Measurements from ENCODE around the gene RABIF.
"Not testable (repeated sequence)": the region's sequence is repeated elsewhere in the genome, so short reads cannot be mapped to it uniquely, and the experiment has no call there.

The RABIF gene

DNA sequence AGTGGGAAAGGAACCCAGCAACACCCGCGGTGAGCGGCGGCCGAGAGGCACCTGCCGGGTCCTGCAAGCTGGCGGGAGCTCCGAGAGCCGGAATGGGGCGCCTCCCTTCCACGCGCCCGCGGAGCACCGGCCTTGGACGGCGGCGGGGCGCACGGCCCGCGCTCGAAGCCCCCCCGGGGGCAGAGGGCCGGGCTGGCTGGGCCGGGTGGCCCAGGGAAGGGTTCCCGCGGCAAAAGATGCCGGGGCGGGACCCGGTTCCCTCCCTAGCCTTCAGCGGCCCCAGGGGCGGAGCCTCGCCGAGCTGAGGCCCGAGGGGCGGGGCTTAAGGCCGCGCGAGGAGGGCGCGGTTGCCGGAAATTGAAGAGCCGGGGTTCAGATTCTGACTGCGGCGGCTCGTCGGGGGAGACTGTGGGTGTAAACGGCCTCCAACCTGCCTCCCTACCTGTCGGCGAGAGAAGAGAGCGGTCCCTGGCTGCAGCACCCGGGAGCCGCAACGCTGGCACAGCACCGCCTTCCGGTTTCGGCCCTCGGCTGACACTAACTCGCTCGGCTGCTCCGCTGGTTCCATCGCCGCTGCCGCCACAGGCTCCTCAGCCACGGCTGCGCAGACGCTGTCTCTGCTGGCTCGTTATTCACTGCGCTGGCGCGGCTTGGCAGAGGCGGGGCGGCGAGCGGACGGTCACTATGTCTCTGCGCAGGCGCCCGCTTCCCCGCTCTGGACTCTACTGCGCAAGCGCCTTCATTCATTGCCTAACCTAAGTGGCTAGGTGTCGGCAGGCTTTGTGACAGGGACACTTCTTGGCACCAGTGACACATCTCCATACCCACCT, at the start of gene RABIF:
RABIF (minus strand) TSS at position 619 of the 830 bp plus-strand sequence; CDS start at position 568, 51 bp downstream.
- DNase-seq, result peak; percentile 95

DNA sequence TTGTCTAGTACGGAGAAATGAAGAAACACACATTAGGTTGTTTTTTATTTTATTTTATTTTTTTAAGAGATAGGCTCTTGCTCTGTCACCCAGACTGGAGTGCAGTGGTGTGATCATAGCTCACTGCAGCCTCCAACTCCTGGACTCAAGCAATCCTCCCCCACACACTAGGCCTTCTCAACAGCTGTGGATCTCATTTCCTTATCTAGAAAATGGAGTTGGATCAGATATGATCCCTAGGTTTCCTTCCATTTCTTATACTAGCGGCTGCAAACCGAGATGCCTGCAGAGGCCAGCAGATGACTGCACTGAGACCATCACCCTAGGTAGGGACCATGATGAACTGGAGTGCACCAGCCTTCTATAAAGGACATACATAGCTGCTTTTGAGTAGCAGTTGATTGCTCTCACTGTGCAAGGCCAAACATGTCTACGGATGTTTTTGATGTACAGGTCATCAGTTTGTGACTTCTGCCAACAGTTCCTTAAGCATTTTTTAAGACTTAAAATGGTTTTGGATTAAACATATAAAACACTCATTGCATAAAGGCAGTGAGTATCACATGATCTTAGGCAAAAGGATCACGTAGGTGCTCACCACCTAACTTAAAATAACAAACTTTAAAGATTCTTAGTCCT, 49.5 kb upstream of the RABIF start:
- DNase-seq, result no peak

- DNase-seq, result not testable (repeated sequence)
Observed at GRCh38 chr1:202936409-202936808, 47.5 kb upstream of the RABIF start.

- DNase-seq, result no peak
Observed at GRCh38 chr1:202935844-202936243, 46.9 kb upstream of the RABIF start.

DNA sequence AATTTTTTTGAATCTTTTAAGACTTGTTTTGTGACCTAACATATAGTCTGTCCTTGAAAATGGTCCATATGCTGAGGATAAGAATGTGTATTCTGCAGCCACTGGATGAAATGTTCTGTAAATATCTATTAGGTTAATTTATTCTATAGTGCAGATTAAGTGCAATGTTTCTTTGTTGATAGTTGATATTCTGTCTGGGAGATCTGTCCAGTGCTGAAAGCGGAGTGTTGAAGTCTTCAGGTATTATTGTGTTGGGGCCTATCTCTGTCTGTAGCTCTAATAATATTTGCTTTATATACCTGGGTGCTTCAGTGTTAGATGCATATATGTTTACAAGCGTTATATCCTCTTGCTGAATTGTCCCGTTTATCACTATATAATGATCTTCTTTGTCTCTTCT, 45.8 kb upstream of the RABIF start:
- DNase-seq, result no peak

DNA sequence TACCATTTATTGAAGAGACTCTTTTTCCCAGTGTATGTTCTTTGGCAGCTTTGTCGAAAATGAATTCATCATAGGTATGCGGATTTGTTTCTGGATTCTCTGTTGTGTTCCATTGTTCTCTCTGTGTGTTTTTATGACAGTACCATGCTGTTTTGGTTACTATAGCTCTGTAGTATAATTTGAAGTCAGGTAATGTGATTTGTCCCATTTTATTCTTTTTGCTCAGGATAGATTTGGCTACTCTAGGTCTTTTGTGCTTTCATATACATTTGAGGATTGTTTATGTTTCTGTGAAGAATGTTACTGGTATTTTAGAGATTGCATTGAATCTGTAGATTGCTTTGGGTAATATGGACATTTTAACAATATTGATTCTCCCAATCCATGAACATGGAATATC, 43.5 kb upstream of the RABIF start:
- DNase-seq, result no peak

GRCh38 chr1:202926581-202927491, 37.9 kb upstream of the RABIF start, which contains the start of gene KLHL12:
Gene KLHL12 (minus strand): TSS chr1:202927234. CDS start chr1:202925162, 2,072 bp downstream.
- DNase-seq, result peak; percentile 92 to 93

DNA sequence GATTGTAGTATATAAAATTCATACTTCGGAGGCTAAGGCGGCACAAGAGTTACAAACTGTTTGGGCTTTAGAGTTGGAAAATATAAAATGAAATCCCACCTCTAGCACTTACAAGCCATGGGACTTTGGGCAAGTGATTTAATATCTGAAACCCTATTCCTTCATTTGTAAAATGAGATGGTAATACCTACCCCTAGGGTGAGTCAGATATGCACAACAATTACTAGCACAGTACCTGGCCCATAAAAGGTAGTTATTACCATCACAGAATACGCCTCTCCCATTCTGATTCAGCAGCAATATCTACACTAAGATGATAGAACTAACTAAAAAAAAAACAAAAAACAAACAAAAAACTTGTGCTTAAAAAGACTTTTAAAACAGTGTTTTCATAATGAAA, 34.6 kb upstream of the RABIF start:
- DNase-seq, result no peak

DNA sequence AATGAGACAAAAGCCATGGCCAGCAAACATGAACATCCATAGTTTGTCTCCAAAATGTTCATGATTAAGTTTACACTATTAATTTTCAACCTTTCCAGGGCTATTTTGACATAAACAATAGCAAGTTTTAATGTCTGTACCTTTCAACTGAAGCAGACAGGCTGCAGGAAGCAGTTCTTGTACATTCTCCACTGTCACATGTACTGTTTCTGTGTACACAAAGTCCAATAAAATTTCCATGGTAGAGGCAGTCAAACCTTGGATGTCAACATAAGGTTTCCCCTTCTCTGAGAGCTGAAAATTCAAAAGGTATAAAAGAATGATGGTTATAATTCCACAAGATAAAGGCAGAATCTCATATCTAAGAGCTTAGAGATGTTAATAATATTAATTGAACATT, 30.7 kb upstream of the RABIF start:
- no peak for DNase-seq

GRCh38 chr1:202915146-202915545, 26.2 kb upstream of the RABIF start:
- no peak for DNase-seq

- not testable (repeated sequence) for DNase-seq
Observed at GRCh38 chr1:202912476-202912875, 23.5 kb upstream of the RABIF start.

DNA sequence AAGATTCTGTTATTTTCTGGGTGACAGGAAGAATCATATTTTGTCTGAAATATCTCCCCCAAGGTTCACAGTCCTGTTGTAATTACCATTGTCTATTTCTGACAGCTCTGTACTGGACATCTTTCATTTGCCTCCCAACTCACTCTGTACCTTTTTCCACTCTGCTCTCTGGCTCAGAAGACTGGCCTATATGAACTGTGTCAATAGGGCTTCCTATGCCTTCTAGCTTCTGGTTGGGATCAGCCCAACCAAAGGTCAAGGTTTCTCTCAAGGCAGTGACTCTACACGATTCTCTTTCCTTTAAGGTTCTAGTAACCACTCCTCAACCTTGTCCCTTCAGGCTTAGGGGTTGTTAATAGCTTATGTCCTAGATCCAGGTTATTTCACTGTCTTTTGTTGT, 20.5 kb upstream of the RABIF start:
- no peak for DNase-seq

DNA sequence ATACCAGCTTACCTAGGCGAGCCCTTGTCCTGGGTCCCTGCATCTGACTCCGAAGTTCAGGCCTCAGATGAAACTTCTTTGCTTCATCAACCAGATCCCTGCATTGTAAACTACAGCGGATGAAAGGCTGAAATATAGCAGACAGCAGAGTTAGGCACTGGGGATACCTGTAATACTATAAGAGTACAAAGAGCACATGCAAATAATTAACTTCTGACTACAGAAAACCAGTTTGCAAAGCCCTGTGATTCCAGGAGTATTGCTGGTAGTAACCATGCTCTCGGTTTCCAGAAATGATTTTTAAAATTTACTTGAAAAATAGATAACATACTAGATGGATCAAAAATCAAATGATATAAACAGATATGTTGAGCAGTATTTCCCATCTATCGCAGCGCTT, 20.0 kb upstream of the RABIF start:
- no peak for DNase-seq

- DNase-seq, result no peak
Observed at GRCh38 chr1:202905331-202905730, 16.4 kb upstream of the RABIF start.

DNA sequence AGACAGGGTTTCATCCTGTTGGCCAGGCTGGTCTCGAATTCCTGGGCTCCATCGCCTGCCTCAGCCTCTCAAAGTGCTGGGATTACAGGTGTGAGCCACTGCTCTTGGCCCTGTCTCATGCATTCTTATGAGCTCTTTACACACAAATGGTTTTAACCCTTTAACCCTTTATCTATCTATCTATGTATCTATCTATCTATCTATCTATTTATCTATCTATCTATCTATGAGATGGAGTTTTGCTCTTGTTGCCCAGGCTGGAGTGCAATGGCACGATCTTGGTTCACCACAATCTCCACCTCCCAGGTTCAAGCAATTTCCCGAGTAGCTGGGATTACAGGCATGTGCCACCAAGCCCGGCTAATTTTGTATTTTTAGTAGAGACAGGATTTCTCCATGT, 14.9 kb upstream of the RABIF start:
- not testable (repeated sequence) for DNase-seq

DNA sequence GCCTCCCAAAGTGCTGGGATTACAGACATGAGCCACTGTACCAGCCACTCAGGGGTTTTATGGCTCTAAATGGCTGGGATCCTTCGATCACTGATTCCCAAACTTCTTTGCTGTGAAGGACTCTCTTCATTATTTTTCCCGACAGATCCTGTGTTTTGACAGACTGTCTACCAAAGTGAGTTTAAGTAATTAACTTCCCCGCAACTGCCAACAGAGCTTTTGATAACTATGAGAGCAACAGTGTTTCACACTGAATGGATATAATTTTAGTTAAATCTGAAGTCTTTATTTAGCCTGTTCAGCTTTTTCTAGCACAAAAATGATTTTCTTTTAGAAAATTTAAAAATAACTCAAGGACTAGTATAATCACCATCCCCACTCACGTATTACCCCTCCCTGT, 12.6 kb upstream of the RABIF start:
- DNase-seq, result no peak

DNA sequence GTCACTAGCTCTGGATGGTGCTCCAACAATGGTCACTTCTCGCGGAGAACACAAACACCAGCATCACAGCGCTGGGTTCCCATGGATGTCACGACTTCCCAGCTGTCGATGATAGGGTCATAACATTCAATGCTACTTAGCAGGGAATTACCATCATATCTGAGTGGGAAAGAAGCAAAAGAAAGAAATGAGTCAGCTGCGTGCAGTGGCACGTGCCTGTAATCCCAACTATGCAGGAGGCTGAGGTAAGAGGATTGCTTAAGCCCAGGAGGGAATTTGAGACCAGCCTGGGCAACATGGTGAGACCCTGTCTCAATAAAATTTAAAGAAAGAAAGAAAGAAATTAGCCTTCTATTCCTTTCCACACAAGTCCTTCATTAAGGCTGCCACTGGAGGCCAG, 3.6 kb upstream of the RABIF start:
- DNase-seq, result no peak

DNA sequence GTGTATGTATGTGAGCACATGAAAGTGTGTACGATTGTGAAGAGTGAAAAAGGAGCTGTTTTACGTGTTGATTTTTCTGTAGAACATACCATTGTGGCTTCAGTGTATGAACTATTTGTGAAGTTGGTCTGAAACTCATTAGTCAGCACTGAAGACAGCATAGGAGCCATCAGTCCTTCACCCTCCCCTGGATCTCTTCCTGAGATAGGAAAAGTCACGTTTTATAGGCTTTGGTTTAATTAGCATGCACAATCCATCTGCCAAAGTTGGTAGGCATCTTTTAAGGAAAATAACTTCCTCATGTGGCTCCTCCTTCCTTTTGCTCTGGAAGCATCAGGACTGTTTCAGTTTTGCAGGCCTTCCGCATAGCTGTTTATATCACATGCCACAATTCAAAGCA, 1.4 kb upstream of the RABIF start:
- DNase-seq, result no peak

DNA sequence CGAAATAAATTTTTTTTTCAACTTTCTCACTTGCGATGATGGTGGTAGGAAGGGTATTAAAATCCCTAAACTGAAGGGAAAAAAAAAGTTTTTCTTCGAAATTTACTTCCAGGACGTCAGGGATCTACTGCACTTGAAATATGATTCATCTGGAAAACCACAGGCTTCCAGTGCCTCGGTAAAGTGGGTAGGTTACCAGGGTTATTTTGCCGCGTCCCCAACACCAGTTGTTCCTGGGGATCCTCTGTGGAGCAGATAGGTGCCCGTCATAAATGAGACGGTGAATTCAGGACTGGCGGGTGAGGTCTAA, 773 bp downstream of the RABIF start:
- no peak for DNase-seq

DNA sequence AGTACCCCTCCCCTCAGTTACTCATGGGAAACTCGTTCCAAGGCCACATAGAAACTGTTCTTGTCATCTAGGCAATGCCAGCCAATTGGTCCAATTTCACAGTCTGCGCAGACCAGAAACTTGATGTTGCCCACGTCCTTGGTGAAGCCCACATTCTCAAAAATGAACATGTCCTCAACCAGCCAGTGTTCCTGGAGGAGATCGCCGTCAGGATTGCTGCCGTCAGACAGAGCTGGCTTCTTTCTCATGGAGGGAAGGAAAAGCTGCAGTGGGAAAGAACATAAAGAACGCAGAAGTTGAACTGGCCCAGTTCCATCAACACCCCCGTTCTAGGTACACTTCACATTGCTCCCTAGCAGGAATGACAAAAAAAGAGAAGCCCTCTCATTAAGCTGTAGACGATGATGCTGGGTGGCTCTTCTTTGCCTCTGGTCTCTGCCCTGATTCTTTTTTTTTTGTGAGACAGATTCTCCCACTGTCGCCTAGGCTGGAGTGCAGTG, 7.9 kb downstream of the RABIF start:
- no peak for DNase-seq

- no peak for DNase-seq
Observed at GRCh38 chr1:202880062-202880461, 8.9 kb downstream of the RABIF start.

DNA sequence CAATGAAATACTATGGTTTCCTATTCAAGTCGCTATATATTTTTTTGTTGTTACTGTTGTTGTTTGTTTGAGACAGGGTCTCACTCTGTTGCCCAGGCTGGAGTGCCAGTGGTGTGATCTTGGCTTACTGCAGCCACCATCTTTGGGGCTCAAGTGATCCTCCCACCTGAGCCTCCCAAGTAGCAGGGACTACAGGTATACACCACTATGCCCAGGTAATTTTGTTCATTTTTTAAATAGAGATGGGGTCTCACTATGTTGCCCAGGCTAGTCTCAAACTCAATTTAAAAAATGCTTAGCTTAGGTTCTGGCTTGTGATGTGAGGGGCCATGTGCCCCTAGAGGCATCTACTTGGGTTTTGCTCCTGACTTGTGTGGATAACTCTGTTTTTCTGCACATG, 9.8 kb downstream of the RABIF start:
- DNase-seq, result no peak

- DNase-seq, result no peak
Observed at GRCh38 chr1:202873026-202873425, 15.9 kb downstream of the RABIF start.
